Endothelial cell of umbilical vein (primary cell): ENCODE results near the gene PRKAR1A. TPM values are rescaled to one million over a fixed set of nuclear protein-coding genes. Genes with fewer than 3 reads are reported as not detected.

ENCODE experiments used
- BruUV-seq: library from RNA; stranded (reverse); fragments of 400-500 nt; replicated peaks from 2 replicates; lab custom pipeline; 2021; lab: Mats Ljungman, UMichigan
- CTCF ChIA-PET: fragments of 300-600, 350-600 bp; sonication (Branson Sonifier 250); formaldehyde crosslinking; loops from one replicate; lab custom pipeline; 2021; ENCODE audit warnings: antibody characterized with exemption, inconsistent platforms; lab: Charles Lee
- POLR2A ChIA-PET: fragments of 300-600, 350-600 bp; sonication (Branson Sonifier 250); formaldehyde crosslinking; loops from one replicate; lab custom pipeline; 2021; ENCODE audit warnings: antibody characterized with exemption, inconsistent platforms; lab: Charles Lee
- DNase-seq: peaks from one replicate; pipeline ENCODE4 v3.0.0-alpha.2; 2011; ENCODE audit warnings: low read depth, low spot score
- FAIRE-seq: peaks from 2 replicates; lab custom pipeline; 2011; peaks lifted over from hg19 to GRCh38; lab: Jason Lieb, UNC
- H2AFZ ChIP-seq: 2 replicates; pipeline ENCODE4 v1.6.0; 2012; ENCODE audit warnings: low read depth, low read length, control low read depth, inconsistent platforms
- H3K27ac ChIP-seq: 2 replicates; pipeline ENCODE4 v1.5.1; 2011; ENCODE audit warnings: low read depth, mild to moderate bottlenecking, control low read depth, low read length, moderate library complexity; ENCODE audit not compliant: insufficient read depth
- H3K27me3 ChIP-seq, 2 experiments: 2 replicates each; pipeline versions ENCODE4 v1.6.0 to v1.6.1; 2011; ENCODE audit warnings: low read length in 2 of 2, mixed read lengths in 1 of 2; ENCODE audit not compliant: control insufficient read depth in 2 of 2, insufficient read depth in 2 of 2
- H3K36me3 ChIP-seq, 2 experiments: 2 replicates in 1 of 2; 3 replicates in 1 of 2; pipeline ENCODE4 v1.5.1; 2011; ENCODE audit warnings: low read length in 2 of 2, mild to moderate bottlenecking in 1 of 2, moderate library complexity in 1 of 2; ENCODE audit not compliant: control insufficient read depth in 2 of 2, insufficient read depth in 2 of 2; ENCODE audit errors: extremely low read depth in 1 of 2
- H3K4me1 ChIP-seq: 3 replicates; pipeline ENCODE4 v1.5.1; 2011; ENCODE audit warnings: mild to moderate bottlenecking, low read length; ENCODE audit not compliant: control insufficient read depth, insufficient read depth; ENCODE audit errors: extremely low read depth
- H3K4me2 ChIP-seq: 2 replicates; pipeline ENCODE4 v1.6.1; 2011; ENCODE audit warnings: low read length, control low read depth, mixed read lengths; ENCODE audit not compliant: insufficient read depth
- H3K4me3 ChIP-seq, 3 experiments: fragments of 200-600 bp in 1 of 3; sonication (generic), shearing (Covaris generic) in 1 of 3; replicated peaks in 1 of 3; 2 replicates each; pipeline ENCODE4 v1.5.1; 2011 to 2016; ENCODE audit warnings: control low read depth in 3 of 3, low read length in 3 of 3, mild to moderate bottlenecking in 2 of 3, inconsistent platforms in 1 of 3, low read depth in 1 of 3, moderate library complexity in 1 of 3; ENCODE audit not compliant: insufficient read depth in 1 of 3
- H3K79me2 ChIP-seq: 2 replicates; pipeline ENCODE4 v1.6.0; 2012; ENCODE audit warnings: low read length, inconsistent platforms; ENCODE audit not compliant: control insufficient read depth, insufficient read depth
- H3K9ac ChIP-seq: replicated peaks from 2 replicates; pipeline ENCODE3; 2011; ENCODE audit warnings: low read length, control low read depth; ENCODE audit not compliant: insufficient read depth; ENCODE audit errors: extremely low read depth
- H3K9me1 ChIP-seq: replicated peaks from 3 replicates; pipeline ENCODE4 v1.6.0; 2011; ENCODE audit warnings: mild to moderate bottlenecking, low read length; ENCODE audit not compliant: control insufficient read depth, insufficient read depth; ENCODE audit errors: extremely low read depth
- H3K9me3 ChIP-seq: replicated peaks from 2 replicates; pipeline ENCODE4 v1.5.1; 2012; ENCODE audit warnings: low read length, inconsistent platforms; ENCODE audit not compliant: control insufficient read depth, insufficient read depth
- H4K20me1 ChIP-seq: replicated peaks from 2 replicates; pipeline ENCODE3; 2011; ENCODE audit warnings: mild to moderate bottlenecking, low read length; ENCODE audit not compliant: control insufficient read depth, insufficient read depth; ENCODE audit errors: extremely low read depth
- EZH2 ChIP-seq: IDR thresholded peaks from 2 replicates; pipeline ENCODE4 v1.6.1; 2012; ENCODE audit warnings: borderline replicate concordance, low read depth, mild to moderate bottlenecking, moderate library complexity, low read length, inconsistent platforms; ENCODE audit not compliant: severe bottlenecking
- GATA2 ChIP-seq: IDR thresholded peaks from 2 replicates; pipeline ENCODE4 v1.7.0; 2011; ENCODE audit warnings: low read depth, mild to moderate bottlenecking, moderate library complexity, mixed read lengths, low read length; ENCODE audit not compliant: insufficient read length, insufficient read depth
- MAX ChIP-seq: IDR thresholded peaks from 2 replicates; pipeline ENCODE4 v1.6.1; 2011; ENCODE audit not compliant: insufficient read depth, insufficient read length
- dilution Hi-C: fragments of 300-500 bp; cut with MboI; formaldehyde crosslinking; loops from one replicate; pipeline ENCODE4 v1.15.0; 2019; ENCODE audit warnings: low sequenced_read_pairs; ENCODE audit not compliant: extremely low pct_ligation_motif_present
- intact Hi-C: fragments of 100-400 bp; cut with micrococcal nuclease; formaldehyde crosslinking; loops from one replicate; pipeline ENCODE4 v1.10.0; 2022
- polyA plus RNA-seq, 4 experiments: library from polyadenylated mRNA; depleted of rRNA in 3 of 4; stranded (reverse) in 3 of 4; unstranded in 1 of 4; fragments of >200 nt; gene quantifications; 2 replicates each; pipeline versions ENCODE4 v1.2.1 to v1.2.3, GENCODE V29; 2011 to 2012; ENCODE audit warnings: missing spikeins in 1 of 4
- total RNA-seq: library from RNA; stranded (reverse); gene quantifications from 2 replicates; pipeline ENCODE4 v1.2.3, GENCODE V29; 2021
- TF ChIP-seq, protein P1 (sequence below), 2 donors: IDR thresholded peaks; 1 replicate in 1 of 2; 2 replicates in 1 of 2; pipeline ENCODE4 v1.5.1; 2011; ENCODE audit warnings: low read length in 2 of 2, mild to moderate bottlenecking in 2 of 2, moderate library complexity in 2 of 2, control low read depth in 1 of 2, inconsistent platforms in 1 of 2, low read depth in 1 of 2; ENCODE audit not compliant: insufficient read depth in 1 of 2; ENCODE audit errors: extremely low read depth in 1 of 2

PRKAR1A gene
- total and polyA plus RNA-seq, 2 donors (not counting 3 experiments of a cell fraction or from before 2014, with no cell fraction given) = 92.0 to 257 TPM

DNA sequence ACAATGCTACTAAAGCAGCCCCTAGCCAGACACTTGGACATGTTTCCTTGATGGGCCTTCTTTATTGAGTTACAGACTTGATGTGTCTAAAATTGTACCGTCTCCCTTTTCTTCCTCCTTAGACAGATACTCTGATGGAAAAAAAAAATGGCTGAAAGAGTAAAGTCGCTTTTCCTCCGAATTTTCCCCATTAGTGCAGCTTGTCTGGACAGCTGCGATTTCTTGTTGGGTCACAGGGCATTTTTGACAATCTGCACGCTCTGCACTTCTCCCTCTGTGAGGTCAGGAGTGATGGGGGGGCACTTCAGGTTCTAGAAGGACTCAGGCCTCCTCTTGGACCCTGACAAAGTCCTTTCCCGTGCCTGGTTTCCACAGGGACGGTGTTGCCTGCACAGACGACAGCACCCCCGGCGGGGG is 968 bp upstream of the PRKAR1A start:
- CTCF ChIA-PET = interaction anchor here (1.1 kb wide), 1 partner anchor 9 kb away, joined by 3 read pairs; no protein-coding TSS in a partner anchor
- Histone ChIP-seq H3K9me1 (no peaks in the 10 kb centered on the region), H3K36me3 (no peaks in the 10 kb centered on the region), H3K27ac (no peak overlapping the region), H3K27me3 (no peaks in the 10 kb centered on the region), H3K4me2 (peak overlapping the region; percentile 19), H3K4me1 (peaks cover 18% of the 10 kb centered on the region), H2AFZ (peak overlapping the region; percentile 86), H3K79me2 (peaks cover 36% of the 10 kb centered on the region), H4K20me1 (peaks cover 3% of the 10 kb centered on the region), H3K4me3 (peak overlapping the region in 1 of 3 experiments; percentile 84), H3K9ac (peak overlapping the region; percentile 97), H3K9me3 (no peaks in the 10 kb centered on the region)
- dilution Hi-C loops = no loop called here
- no peak for FAIRE-seq
- POLR2A ChIA-PET = no interaction called here
- no TSS peak for BruUV-seq
- TF ChIP-seq MAX = no peak
- TF ChIP-seq, protein P1, sequence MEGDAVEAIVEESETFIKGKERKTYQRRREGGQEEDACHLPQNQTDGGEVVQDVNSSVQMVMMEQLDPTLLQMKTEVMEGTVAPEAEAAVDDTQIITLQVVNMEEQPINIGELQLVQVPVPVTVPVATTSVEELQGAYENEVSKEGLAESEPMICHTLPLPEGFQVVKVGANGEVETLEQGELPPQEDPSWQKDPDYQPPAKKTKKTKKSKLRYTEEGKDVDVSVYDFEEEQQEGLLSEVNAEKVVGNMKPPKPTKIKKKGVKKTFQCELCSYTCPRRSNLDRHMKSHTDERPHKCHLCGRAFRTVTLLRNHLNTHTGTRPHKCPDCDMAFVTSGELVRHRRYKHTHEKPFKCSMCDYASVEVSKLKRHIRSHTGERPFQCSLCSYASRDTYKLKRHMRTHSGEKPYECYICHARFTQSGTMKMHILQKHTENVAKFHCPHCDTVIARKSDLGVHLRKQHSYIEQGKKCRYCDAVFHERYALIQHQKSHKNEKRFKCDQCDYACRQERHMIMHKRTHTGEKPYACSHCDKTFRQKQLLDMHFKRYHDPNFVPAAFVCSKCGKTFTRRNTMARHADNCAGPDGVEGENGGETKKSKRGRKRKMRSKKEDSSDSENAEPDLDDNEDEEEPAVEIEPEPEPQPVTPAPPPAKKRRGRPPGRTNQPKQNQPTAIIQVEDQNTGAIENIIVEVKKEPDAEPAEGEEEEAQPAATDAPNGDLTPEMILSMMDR (IDR thresholded peaks at IDR 0.05; ENCODE audit: extremely low read depth in 1 of 2, insufficient read depth in 1 of 2, low read depth in 1 of 2, low read length in 2 of 2) = peak in 1 of 2 donors; percentile 8
- intact Hi-C loops = loop anchor here (5.0 kb wide), 1 partner anchor 254 kb away; no protein-coding TSS in a partner anchor
- no peak for DNase-seq

DNA sequence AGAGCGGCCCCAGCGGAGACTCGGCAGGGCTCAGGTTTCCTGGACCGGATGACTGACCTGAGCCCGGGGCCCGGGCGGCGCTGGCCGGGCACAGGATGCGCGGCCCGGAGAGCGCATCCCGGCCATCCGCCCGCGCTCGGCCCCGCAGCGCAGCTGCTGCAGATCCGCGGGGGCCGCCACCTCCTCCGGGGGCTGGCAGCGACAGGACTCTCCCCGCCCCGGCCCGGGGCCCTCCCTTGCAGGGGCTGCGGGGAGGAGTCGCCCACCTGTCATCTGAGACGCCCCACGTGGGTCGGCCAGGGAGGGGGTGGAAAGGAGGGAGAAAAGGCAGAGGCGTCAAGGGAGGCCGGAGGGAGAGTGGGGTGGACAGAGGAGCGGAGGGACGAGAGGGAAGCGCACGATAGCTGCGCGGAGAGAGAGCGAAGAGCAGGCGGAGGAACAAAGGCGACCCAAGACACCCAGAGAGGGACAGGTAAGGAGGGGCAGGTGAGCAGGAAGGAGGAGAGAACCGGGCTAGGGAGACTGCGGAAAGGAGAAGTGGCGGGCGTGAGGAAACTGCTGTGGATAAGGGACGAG is 471 bp upstream of the PRKAR1A start:
- Histone ChIP-seq H3K9me1 (no peaks in the 10 kb centered on the region), H3K27ac (peak overlapping the region; percentile 86), H3K79me2 (peaks cover 39% of the 10 kb centered on the region), H3K36me3 (no peaks in the 10 kb centered on the region), H3K4me3 (peak overlapping the region; percentile 0 to 84 (median 83)), H3K9me3 (no peaks in the 10 kb centered on the region), H4K20me1 (peaks cover 3% of the 10 kb centered on the region), H3K9ac (peak overlapping the region; percentile 97), H3K4me1 (peaks cover 18% of the 10 kb centered on the region), H2AFZ (peak overlapping the region; percentile 86), H3K27me3 (no peaks in the 10 kb centered on the region), H3K4me2 (peak overlapping the region; percentile 19)
- ChIA-PET POLR2A (no interaction called here), CTCF (no interaction called here)
- no TSS peak for BruUV-seq
- DNase-seq (peak; percentile 55), FAIRE-seq (no peak)
- intact Hi-C loops = loop anchor here (5.0 kb wide), 1 partner anchor 254 kb away; no protein-coding TSS in a partner anchor
- dilution Hi-C loops = no loop called here
- TF ChIP-seq MAX (peak; percentile 39), EZH2 (no peak), GATA2 (no peak)
